GM19099 (cell line): ENCODE results near the gene SLC1A2.

ENCODE experiments used
- POLR2A ChIP-seq: IDR thresholded peaks from 3 replicates; pipeline ENCODE4 v1.6.1; 2011; ENCODE audit warnings: low read depth; ENCODE audit not compliant: insufficient read length; ENCODE audit errors: extremely low read depth

Gene SLC1A2

DNA sequence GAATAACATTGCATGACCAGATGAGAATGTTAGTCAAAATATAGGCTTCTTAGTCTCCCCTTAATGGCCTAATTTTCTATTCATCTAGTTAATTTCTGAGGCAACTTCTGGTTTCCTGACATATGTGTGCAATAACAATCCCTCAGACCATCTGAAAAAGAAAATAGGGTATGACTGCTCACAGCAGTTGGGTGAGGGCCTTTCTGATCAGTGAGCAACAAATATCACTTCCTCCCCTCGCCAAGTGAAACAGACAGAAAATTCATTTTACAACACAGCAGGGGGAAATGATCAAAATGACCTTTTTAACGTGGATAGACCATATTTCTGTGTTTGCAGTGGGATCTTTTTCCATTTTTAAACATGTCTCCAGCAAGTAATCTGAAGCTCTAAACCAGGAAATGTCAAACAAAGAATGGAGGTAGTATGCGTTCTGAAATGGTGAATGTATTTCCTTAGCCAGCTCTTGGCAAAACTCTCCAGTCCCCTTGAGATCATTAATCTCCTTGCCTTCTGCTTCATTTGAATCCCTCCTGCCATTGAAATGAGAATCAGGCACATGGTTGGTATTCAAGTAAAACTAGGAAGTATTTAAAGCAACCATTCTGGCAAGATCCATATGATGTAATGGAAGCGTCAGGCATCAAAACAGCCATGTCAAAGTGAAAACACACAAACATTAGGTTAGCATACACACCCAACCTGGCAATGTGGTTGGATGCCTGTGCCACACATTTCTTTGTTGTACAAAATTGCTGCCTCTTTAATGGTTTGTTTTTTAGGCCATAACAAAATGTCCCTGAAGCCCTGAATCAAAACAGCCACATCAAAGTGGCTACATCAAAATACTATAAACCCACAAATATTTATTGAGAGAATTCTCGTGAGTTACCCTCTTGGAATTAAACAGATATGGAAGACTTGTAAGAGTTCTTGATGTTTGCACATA, 100.1 kb downstream of the SLC1A2 start:
- no peak for TF ChIP-seq POLR2A

DNA sequence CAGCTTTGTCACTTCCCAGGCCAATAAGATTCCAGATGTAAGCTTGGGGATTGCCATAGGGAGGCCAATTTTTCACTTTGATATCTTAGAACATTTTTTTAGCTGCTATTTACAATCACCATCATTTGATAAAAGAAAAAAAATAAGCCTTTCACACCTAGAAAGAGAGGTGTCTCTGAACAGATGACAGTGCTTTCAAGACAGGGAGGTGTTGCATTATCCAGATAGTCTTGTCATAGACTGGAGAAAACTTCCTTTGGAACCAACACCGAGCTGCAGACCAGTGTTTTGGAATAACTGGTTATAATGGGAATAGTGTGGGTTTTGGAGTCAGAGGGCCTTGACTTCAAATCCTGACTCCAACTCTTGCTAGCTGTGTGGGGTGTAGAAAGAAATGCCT, 101.0 kb downstream of the SLC1A2 start:
- no peak for TF ChIP-seq POLR2A

DNA sequence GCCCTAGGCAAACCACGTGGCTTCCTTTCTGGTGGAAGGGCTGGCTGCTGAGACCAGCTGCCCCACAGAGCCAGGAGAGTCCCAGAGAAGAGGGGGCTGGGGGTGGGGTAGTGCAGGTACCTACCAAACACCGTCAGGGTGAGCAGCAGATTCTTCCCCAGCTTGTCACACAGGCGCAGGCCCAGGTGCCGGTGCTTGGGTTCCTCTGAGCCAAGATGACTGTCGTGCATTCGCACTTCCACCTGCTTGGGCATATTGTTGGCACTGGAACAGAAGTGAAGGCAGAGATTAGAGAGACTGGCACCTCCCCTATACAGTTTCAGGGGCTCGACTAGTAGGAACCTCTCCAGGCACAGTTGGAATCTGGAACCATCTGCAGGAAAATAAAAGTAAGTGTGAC, 102.1 kb downstream of the SLC1A2 start:
- TF ChIP-seq POLR2A, result no peak

DNA sequence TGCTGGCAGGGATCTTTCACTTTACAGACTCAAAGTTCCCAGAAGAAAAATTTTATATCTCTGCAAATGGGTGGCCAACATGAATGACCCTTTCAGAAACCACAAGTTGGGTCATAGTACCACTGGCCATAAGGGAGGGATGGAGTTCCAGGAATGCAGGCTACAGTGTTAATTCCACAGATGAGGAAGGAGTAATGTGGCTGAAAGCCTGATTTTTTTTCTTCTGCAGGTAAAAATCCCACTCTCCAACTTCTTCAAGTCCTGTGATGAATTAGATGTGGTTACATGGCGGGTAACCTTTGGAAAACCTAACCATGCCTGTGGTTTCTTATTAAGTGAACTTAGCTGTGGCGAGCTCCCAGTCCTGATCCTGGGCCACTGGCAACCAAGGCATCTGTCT, 103.2 kb downstream of the SLC1A2 start:
- no peak for TF ChIP-seq POLR2A

DNA sequence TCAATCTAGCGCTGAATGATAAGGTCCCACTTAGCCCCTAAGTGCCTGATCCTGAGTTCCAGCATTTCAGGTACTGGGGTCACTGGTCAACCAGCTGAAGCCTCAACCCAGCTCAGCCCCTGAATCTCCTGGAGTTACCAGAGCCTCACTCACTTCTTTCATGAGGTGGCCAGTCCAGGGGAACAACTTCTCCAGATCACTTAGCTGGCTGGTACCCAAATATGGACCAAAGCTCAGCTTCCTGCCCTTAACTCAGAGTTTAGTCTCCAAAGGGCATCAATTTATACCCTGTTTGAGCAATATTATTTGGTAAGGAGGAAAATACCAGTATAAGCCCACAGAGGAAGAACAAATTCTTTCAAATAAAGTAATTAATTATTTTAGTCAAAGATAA, 105.6 kb downstream of the SLC1A2 start:
- no peak for TF ChIP-seq POLR2A

DNA sequence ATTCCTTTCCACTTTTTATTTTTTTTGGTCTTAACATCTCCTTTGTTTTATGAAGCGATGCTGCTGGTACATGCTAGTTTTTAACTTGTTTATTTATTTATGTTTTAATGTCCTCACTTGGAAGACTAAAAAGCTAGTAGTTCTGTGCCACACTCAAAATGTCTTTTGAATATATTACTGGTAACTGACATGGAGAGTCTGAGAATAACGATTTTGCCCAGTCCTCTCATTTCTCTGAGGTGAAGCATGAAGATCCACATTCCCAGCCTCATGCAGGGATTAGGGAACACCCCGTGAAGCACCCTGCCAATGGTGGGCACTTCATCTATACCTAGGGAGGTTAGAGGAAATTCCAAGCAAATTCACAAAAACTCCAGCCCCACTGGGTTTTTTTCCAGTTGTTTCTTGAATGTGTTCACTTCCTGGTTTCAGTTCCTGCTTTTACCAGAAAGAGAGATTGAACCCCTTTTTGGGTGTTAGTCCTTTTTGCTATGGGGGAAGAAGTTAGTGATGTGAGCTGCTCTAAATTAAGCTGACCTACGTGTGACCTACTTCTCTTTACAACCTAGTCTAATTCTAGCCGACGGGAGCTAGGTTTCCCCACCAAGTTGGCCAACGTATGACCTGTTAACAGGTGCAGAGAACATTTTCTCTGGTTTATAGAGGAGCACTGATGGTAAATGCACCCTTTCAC, 106.1 kb downstream of the SLC1A2 start:
- TF ChIP-seq POLR2A, result no peak

DNA sequence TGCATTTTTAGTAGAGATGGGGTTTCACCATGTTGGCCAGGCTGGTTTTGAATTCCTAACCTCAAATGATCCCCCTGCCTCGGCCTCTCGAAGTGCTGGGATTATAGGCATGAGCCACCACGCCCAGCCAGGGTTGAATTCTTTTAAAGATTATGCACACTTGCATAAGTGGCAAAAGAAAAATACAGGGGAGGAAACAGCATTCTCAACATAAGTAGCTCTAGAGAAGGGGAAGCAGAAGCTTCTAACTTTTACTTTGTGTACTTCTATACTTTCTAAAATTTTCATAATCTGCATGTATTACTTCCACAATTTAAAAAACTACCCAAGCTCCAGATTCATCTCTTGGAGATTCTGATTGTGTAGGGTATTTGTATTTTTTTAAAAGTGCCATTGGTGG, 108.0 kb downstream of the SLC1A2 start:
- TF ChIP-seq POLR2A, result no peak

DNA sequence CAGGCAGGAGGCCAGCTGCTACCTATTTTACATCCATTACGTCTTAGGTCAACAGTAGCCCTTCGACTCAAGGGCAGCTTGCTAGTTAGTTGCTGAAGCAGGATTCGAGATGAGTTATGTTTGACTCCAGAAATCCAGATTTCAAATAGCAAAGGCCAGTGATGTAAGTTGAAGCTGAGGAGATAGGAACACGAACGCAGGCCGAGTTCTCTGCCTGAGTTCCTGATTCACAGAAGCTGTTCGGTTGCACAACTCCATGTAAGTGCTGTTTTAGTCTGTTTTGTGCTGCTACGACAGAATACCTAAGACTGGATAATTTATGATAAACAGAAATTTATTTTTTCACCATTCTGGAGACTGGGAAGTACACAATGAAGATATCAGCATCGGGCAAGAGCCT, 111.2 kb downstream of the SLC1A2 start:
- no peak for TF ChIP-seq POLR2A

DNA sequence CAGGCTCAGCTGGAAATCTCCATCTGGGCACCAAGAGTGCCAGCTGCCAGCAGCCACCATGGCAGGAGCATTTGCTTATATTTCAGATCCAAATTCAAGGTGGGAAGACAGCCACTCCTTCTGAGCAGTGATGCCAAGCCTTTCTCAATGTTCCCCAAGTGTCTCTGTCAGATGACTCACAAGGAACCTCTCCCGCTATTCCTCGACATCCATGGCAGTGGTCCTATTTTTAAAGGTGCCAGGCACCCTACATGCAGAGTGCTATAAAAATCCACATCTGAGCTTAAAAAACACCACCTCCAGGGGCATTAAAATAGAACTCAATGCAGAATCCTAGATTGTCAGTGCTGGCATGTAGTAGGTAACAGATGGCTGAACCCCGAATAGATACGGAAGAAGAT, 112.1 kb downstream of the SLC1A2 start:
- TF ChIP-seq POLR2A, result no peak

DNA sequence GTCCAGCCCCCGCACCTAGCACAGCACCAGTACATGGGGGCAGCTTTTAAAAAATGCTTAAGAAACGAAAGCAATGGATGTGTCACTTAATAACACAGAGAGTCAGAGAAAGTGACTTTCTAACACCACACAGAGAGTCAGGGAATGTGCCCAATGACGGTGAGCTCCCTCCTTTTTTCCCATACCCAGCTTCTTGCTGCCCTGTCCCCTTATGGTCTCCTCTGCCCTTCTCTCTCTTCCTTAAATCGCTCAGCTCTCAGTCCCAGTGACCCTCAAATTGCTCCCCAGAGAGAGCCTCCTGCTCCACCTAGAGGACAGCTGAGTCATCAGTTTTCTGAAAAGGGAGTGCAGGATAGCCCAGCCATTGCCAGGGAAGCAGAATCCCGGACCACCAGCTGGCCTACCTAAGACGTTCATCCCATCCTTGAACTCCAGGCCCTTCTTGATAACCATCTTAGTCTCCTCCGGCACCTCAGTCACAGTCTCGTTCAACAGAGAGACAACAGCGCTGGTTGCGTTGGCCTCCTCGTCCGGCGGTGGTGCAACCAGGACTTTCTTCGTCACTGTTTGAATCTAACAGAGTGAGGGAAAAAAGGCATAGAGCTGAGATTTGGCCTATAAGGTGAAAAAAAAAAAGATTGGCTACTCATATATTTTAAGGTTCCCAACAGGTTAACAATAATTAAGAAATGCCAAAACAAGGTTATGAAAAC, 113.5 kb downstream of the SLC1A2 start:
- TF ChIP-seq POLR2A, result no peak

DNA sequence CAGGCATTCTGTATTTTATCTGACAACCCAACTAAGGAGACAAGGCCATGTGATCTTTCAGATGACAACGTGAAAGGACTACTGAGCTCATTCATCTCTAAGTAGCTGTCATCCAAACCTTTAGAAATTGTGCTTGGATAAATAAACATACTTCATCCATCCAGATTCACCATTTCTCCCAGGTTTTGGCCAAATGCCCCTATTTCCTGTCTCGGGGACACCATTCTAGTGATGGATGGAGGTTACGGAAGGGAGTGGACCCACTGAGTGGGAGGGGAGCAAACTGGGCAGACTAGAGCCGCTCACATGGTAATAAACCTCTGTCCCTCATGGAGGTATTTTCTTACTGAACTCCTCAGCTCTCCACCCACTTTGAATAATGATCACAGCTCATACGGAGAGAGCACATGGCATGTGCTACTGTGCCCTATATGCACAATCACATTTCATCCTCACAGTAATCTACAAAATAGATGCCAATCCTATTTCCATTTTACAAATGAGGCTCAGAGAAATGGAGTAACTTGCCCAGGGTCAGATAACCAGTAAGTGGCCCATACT, 114.4 kb downstream of the SLC1A2 start:
- TF ChIP-seq POLR2A, result no peak

DNA sequence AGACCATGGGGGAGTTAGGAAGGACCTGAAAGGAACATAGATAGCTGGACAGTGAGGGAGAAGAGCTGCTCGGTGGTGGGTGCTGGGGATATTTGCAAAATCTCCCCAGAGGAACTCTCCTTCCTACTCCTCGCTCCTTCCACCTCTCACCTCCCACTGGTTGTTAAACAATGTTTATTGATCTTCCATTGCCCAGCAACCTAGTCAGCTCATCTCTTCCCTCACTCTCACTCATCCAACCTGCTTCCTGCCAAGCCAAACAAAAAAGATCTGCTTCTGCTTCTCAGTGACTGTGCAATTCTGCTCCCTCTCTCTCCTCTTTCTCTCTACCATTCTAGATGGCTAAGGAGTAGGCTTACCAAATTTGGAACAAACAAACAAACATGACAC, 115.0 kb downstream of the SLC1A2 start:
- no peak for TF ChIP-seq POLR2A

DNA sequence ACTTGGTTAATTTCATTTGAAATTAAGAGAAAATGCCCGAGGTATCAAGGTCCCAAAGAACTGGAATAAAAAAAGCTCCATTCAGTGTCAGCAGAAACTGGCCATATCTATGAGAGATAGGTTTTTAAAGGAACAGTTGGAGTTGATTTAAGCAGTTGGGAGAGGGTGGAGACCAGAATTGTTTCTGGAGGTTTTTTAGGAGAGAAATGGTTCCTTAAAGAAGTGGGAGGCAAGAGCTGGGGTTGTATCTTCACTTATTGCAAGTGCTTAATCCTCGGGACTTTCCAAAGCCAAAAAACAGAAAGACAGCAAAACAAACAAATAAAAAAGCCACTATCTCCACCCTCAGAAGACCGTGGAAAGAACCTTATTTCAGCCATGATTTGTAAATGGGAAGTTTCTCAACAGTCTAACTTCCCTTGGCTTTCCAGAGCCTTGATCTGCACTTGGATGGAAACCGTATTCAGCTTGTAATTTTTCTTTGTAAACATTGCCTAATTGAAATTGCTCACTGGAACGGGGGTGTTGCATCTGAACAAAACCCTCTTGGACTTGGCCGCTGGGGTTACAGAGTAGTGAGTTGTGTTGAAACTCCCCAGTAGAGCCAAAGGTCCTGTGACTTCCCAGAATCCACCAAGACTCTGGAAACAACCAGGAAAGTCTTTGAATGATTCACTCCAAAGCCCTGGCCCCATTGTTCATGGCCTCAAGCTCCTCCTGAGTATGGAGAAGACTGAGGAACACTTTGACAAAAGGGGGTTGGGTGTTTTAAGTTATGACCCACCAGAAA, 115.6 kb downstream of the SLC1A2 start:
- no peak for TF ChIP-seq POLR2A

DNA sequence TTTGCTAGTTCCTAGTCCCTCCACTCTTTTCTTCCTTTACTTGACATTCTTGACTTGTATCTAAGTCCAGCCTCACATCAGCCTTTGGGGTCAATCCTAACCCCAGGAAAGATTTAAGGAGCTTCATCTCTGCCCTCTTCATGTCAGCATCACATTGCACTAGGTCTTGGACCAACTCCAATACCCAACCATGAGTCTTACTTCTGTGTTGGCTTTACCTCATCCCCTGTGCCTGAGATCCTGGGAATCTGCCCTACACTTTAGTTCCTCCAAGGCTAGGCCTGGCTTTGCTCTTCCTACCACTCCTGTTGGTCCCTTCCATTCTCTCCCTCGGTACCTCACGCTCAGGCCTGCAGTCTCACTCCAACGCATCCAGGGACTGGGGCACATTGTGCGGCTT, 117.0 kb downstream of the SLC1A2 start:
- no peak for TF ChIP-seq POLR2A
